NCI-H460 (cell line): ENCODE results near the gene CRTC1. TPM values are rescaled to one million over a fixed set of nuclear protein-coding genes. Genes with fewer than 3 reads are reported as not detected.

Experiments
- DNase-seq: peaks from one replicate; pipeline ENCODE4 v3.0.0-alpha.2; 2016; ENCODE audit warnings: low read depth; ENCODE audit errors: extremely low read depth
- total RNA-seq: library from RNA; depleted of rRNA; stranded (reverse); fragments of >200 nt; shearing (Covaris generic); gene quantifications from 2 replicates; pipeline ENCODE4 v1.2.3, GENCODE V29; 2014

Gene CRTC1
- total RNA-seq, 1 experiment from 2014 or later, result 2.9 TPM

- DNase-seq, result no peak
Observed at GRCh38 chr19:18763674-18764590, 80.5 kb downstream of the CRTC1 start.

GRCh38 chr19:18764591-18765051, 81.1 kb downstream of the CRTC1 start:
- no peak for DNase-seq

- no peak for DNase-seq
Observed at GRCh38 chr19:18765224-18765623, 81.7 kb downstream of the CRTC1 start.

- no peak for DNase-seq
Observed at GRCh38 chr19:18768046-18768771, 84.7 kb downstream of the CRTC1 start.

- no peak for DNase-seq
Observed at GRCh38 chr19:18768997-18769891, 85.8 kb downstream of the CRTC1 start.

- DNase-seq, result no peak
Observed at GRCh38 chr19:18769989-18770528, 86.6 kb downstream of the CRTC1 start.

- DNase-seq, result no peak
Observed at GRCh38 chr19:18770663-18771327, 87.3 kb downstream of the CRTC1 start.

GRCh38 chr19:18771328-18772242, 88.1 kb downstream of the CRTC1 start:
- DNase-seq, result no peak

GRCh38 chr19:18772620-18773587, 89.4 kb downstream of the CRTC1 start:
- DNase-seq, result no peak

- no peak for DNase-seq
Observed at GRCh38 chr19:18773682-18774081, 90.2 kb downstream of the CRTC1 start.

GRCh38 chr19:18774107-18774506, 90.6 kb downstream of the CRTC1 start:
- no peak for DNase-seq

GRCh38 chr19:18774782-18775444, 91.4 kb downstream of the CRTC1 start:
- no peak for DNase-seq

- no peak for DNase-seq
Observed at GRCh38 chr19:18775586-18776287, 92.3 kb downstream of the CRTC1 start.

GRCh38 chr19:18776288-18776594, 92.8 kb downstream of the CRTC1 start:
- DNase-seq, result no peak

- no peak for DNase-seq
Observed at GRCh38 chr19:18776736-18777135, 93.3 kb downstream of the CRTC1 start.

GRCh38 chr19:18777301-18778075, 94.0 kb downstream of the CRTC1 start:
- no peak for DNase-seq
